Erythroblast (primary cell): ENCODE measurements around the gene ADAM23.

Source experiments
- DNase-seq, 2 experiments: peaks; one replicate each; lab custom pipeline; 2025; lab: John Stamatoyannopoulos, UW
- GATA1 ChIP-seq: IDR thresholded peaks from 2 replicates; pipeline ENCODE4 v1.6.1; 2011; ENCODE audit warnings: low read depth, mild to moderate bottlenecking, control low read depth, low read length, moderate library complexity
- POLR2A ChIP-seq: IDR thresholded peaks from 2 replicates; pipeline ENCODE4 v1.6.1; 2011; ENCODE audit warnings: mild to moderate bottlenecking, low read length

Gene ADAM23

GRCh38 chr2:206635015-206635414 is 191.7 kb downstream of the ADAM23 start:
- TF ChIP-seq GATA1 (no peak), POLR2A (no peak)
- DNase-seq: no peak

DNA sequence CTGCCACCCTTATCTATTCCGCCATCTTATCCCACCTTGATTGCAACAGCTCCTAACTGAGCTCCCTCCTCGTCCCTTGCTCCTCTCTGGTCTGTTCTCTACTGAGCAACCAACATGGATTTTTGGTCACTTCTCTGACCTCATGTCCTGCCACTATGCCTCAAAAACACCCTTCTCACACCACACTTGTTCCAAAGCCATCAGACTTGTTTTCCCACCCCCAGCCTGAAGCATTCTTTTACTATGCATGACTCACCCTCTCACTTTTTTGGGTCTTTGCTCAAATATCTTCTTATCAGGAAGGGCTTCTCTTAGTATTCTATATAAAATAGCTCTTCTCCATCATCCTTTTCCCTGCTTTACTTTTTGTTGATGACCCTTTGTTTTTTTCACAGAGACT is 196.3 kb downstream of the ADAM23 start:
- DNase-seq: no peak
- no peak for TF ChIP-seq POLR2A
- no peak for TF ChIP-seq GATA1

DNA sequence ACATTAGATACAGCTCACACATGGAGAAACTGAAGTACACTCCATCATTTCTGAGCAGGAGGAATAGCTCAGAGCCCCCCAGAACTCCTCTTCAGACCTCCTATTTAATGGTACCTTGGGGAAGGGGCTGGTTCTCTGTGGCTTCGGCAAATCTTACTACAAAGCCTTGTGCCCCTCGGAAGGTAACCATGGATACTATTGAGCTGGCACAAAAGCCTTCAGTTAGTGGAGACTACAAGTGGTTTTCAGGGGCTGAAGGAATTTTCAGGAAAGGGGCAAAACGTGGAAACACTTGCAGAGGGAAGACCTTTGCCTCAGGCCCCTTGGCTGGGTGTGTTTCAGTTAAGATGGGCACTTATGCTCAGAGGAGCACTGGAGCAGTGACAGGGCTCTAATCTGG is 197.9 kb downstream of the ADAM23 start:
- DNase-seq: no peak
- no peak for TF ChIP-seq POLR2A
- TF ChIP-seq GATA1: no peak

GRCh38 chr2:206642075-206643025 is 199.0 kb downstream of the ADAM23 start, which contains the start of gene FAM237A:
Gene FAM237A, plus strand, starts transcription at chr2:206642487. Its CDS starts 1,750 bp downstream, at chr2:206644237.
- peak; percentile 41 to 55 for DNase-seq
- no peak for TF ChIP-seq GATA1
- TF ChIP-seq POLR2A: no peak

GRCh38 chr2:206647985-206648384 is 204.7 kb downstream of the ADAM23 start:
- peak in 1 of 2 experiments; percentile 46 for DNase-seq
- TF ChIP-seq GATA1 (no peak), POLR2A (no peak)

DNA sequence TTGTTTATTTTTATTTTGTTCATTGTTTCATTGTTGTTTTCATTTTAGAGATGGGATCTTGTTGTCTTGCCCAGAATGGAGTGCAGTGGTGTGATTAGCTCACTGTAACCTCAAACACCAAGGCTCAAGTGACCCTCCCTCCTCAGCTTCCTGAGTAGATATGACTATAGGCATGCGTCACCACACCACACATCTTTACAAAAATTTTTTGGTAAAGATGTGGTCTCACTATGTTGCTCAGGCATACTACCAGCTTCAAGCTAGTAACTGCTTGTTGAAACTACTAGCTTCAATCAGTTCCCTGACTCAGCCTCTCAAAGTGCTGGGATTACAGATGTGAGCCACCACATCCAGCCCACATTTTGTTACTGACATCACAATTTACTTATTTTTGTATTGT is 213.8 kb downstream of the ADAM23 start:
- TF ChIP-seq POLR2A (no peak), GATA1 (no peak)
- no peak for DNase-seq

- no peak for DNase-seq
- TF ChIP-seq GATA1: no peak
- TF ChIP-seq POLR2A: no peak
Observed at GRCh38 chr2:206665251-206665650, 221.9 kb downstream of the ADAM23 start.
